Tibial nerve (tissue), 4 donors: Measurements from ENCODE around the gene OGDH. TPM values are rescaled to one million over a fixed set of nuclear protein-coding genes. Genes with fewer than 3 reads are reported as not detected.

Source experiments
- DNase-seq, 2 donors: peaks; one replicate each; pipeline ENCODE4 v3.0.0-alpha.2; 2019; ENCODE audit warnings: low spot score in 2 of 2
- H3K27ac ChIP-seq, 4 donors: fragments of 200-600 bp; sonication (generic) in 3 of 4; one replicate each; pipeline ENCODE4 v1.5.1; 2017 to 2019; ENCODE audit warnings: mild to moderate bottlenecking in 1 of 4
- H3K27me3 ChIP-seq, 2 donors: fragments of 200-600 bp; sonication (generic) in 1 of 2; one replicate each; pipeline versions ENCODE4 v1.5.1 to v1.6.0; 2017 to 2019
- H3K36me3 ChIP-seq, 3 donors: fragments of 200-600 bp; sonication (generic); one replicate each; pipeline ENCODE4 v1.5.1; 2018 to 2019
- H3K4me1 ChIP-seq, 4 donors: fragments of 200-600 bp; sonication (generic) in 3 of 4; one replicate each; pipeline ENCODE4 v1.5.1; 2017 to 2019
- H3K4me3 ChIP-seq, 4 donors: fragments of 200-600 bp; sonication (generic) in 3 of 4; one replicate each; pipeline ENCODE4 v1.5.1; 2017 to 2019; ENCODE audit warnings: mild to moderate bottlenecking in 1 of 4, moderate library complexity in 1 of 4
- H3K9me3 ChIP-seq, 4 donors: fragments of 200-600 bp; sonication (generic) in 3 of 4; one replicate each; pipeline ENCODE4 v1.5.1; 2017 to 2019
- CTCF ChIP-seq, 5 experiments: fragments of 200-600 bp in 3 of 5; fragments of 450-650 bp in 2 of 5; sonication (generic) in 3 of 5; IDR thresholded peaks; one replicate each; pipeline ENCODE4 v1.5.1; 2016 to 2019; ENCODE audit warnings: antibody characterized with exemption in 5 of 5, mild to moderate bottlenecking in 3 of 5, moderate library complexity in 2 of 5
- EP300 ChIP-seq, 2 donors: sonication (generic); formaldehyde crosslinking; IDR thresholded peaks; one replicate each; pipeline ENCODE4 v1.6.1; 2017; ENCODE audit warnings: antibody characterized with exemption in 2 of 2, mild to moderate bottlenecking in 1 of 2
- POLR2A ChIP-seq, 2 donors: fragments of 450-650 bp; IDR thresholded peaks; one replicate each; pipeline ENCODE4 v1.6.1; 2017; ENCODE audit warnings: antibody characterized with exemption in 2 of 2, mild to moderate bottlenecking in 2 of 2, moderate library complexity in 2 of 2
- WGBS, 2 donors: methylation state at CpG; one replicate each; pipeline ENCODE4 v1.1.5; 2018; 5-methylcytosine and 5-hydroxymethylcytosine counted together
- total RNA-seq, 4 donors: library from RNA; depleted of rRNA; stranded (reverse); fragments of >200 nt; gene quantifications; one replicate each; pipeline ENCODE4 v1.1.0, GENCODE V29; 2016

The OGDH gene
- total RNA-seq, 4 donors from 2014 or later, result 66.8 to 76.5 (median 70.1) TPM

- 83 to 85% methylated on average over 18 to 19 of the region's 19 CpGs for WGBS, 2 donors
- no peak overlapping the region for H3K27ac ChIP-seq
- no peak for DNase-seq
- TF ChIP-seq POLR2A (IDR thresholded peaks at IDR 0.05) (no peak), EP300 (IDR thresholded peaks at IDR 0.05) (no peak), CTCF (IDR thresholded peaks at IDR 0.05) (no peak)
- no peaks in the 10 kb centered on the region for H3K9me3 ChIP-seq
- no peak overlapping the region for H3K4me3 ChIP-seq
- peaks cover 0 to 53% (median 10%) of the 10 kb centered on the region in 3 donors for H3K36me3 ChIP-seq
- no peaks in the 10 kb centered on the region for H3K27me3 ChIP-seq
- no peaks in the 10 kb centered on the region for H3K4me1 ChIP-seq
Measured at GRCh38 chr7:44709011-44709915, 102.8 kb downstream of the OGDH start.

GRCh38 chr7:44709945-44710596 lies 103.6 kb downstream of the OGDH start:
- Histone ChIP-seq H3K4me3 (no peak overlapping the region), H3K9me3 (no peaks in the 10 kb centered on the region), H3K36me3 (peaks cover 0 to 49% (median 10%) of the 10 kb centered on the region in 3 donors), H3K27me3 (no peaks in the 10 kb centered on the region), H3K27ac (no peak overlapping the region), H3K4me1 (no peaks in the 10 kb centered on the region)
- DNase-seq, result no peak
- no peak for TF ChIP-seq POLR2A (IDR thresholded peaks at IDR 0.05)
- no peak for TF ChIP-seq CTCF (IDR thresholded peaks at IDR 0.05)
- no peak for TF ChIP-seq EP300 (IDR thresholded peaks at IDR 0.05)
- WGBS, 2 donors, result 84 to 89% methylated on average over 10 of the region's 10 CpGs

- Histone ChIP-seq H3K4me1 (no peaks in the 10 kb centered on the region), H3K4me3 (no peak overlapping the region), H3K27ac (no peak overlapping the region), H3K36me3 (peaks cover 0 to 37% (median 10%) of the 10 kb centered on the region in 3 donors), H3K9me3 (no peaks in the 10 kb centered on the region), H3K27me3 (no peaks in the 10 kb centered on the region)
- TF ChIP-seq CTCF (IDR thresholded peaks at IDR 0.05) (no peak), EP300 (IDR thresholded peaks at IDR 0.05) (no peak)
- no peak for DNase-seq
- 58 to 65% methylated on average over 5 of the region's 5 CpGs for WGBS, 2 donors
Measured at GRCh38 chr7:44711528-44711927, 105.1 kb downstream of the OGDH start.

GRCh38 chr7:44712012-44712411 lies 105.6 kb downstream of the OGDH start:
- no peaks in the 10 kb centered on the region for H3K9me3 ChIP-seq
- WGBS, 2 donors, result 55 to 62% methylated on average over 5 of the region's 5 CpGs
- no peaks in the 10 kb centered on the region for H3K27me3 ChIP-seq
- H3K36me3 ChIP-seq, result peaks cover 0 to 32% (median 10%) of the 10 kb centered on the region in 3 donors
- no peaks in the 10 kb centered on the region for H3K4me1 ChIP-seq
- no peak overlapping the region for H3K27ac ChIP-seq
- TF ChIP-seq EP300 (IDR thresholded peaks at IDR 0.05), result no peak
- DNase-seq, result no peak
- no peak overlapping the region for H3K4me3 ChIP-seq

- WGBS, 2 donors, result 77 to 81% methylated on average over 2 of the region's 2 CpGs
- Histone ChIP-seq H3K27me3 (no peaks in the 10 kb centered on the region), H3K4me3 (no peak overlapping the region), H3K9me3 (no peaks in the 10 kb centered on the region), H3K36me3 (peaks cover 0 to 21% (median 5%) of the 10 kb centered on the region in 3 donors), H3K27ac (no peak overlapping the region), H3K4me1 (no peaks in the 10 kb centered on the region)
- no peak for DNase-seq
- TF ChIP-seq CTCF (IDR thresholded peaks at IDR 0.05) (no peak), EP300 (IDR thresholded peaks at IDR 0.05) (no peak), POLR2A (IDR thresholded peaks at IDR 0.05) (no peak)
Measured at GRCh38 chr7:44713141-44713540, 106.7 kb downstream of the OGDH start.
